Right cardiac atrium (tissue), 5 donors: ENCODE measurements around the gene LRP1B. TPM values are rescaled to one million over a fixed set of nuclear protein-coding genes. Genes with fewer than 3 reads are reported as not detected.

ENCODE experiments used
- ATAC-seq, 2 donors: fragments of 200-7000 bp; cut with Tn5 transposase; one replicate each; pipeline versions ENCODE4 v1.8.0 to v1.9.1; 2020; ENCODE audit warnings: moderate library complexity in 2 of 2, mild to moderate bottlenecking in 1 of 2
- DNase-seq, 3 donors: peaks; one replicate each; pipeline ENCODE4 v3.0.0-alpha.2; 2020
- H3K27ac ChIP-seq: one replicate; pipeline ENCODE4 v1.5.1; 2013; ENCODE audit warnings: mild to moderate bottlenecking, low read length, control low read depth, moderate library complexity
- H3K27me3 ChIP-seq: one replicate; pipeline ENCODE4 v1.6.1; 2013; ENCODE audit not compliant: control insufficient read depth, insufficient read depth
- H3K4me1 ChIP-seq: one replicate; pipeline ENCODE4 v1.6.1; 2013; ENCODE audit warnings: low read length; ENCODE audit not compliant: control insufficient read depth, insufficient read depth
- H3K4me3 ChIP-seq: one replicate; pipeline ENCODE4 v1.5.1; 2013; ENCODE audit warnings: low read length, control low read depth
- H3K9me3 ChIP-seq: one replicate; pipeline ENCODE4 v1.6.1; 2013; ENCODE audit warnings: low read length; ENCODE audit not compliant: control insufficient read depth
- WGBS: extraction: QIAGEN DNeasy Blood & Tissue Kit; methylation state at CpG from one replicate; pipeline ENCODE4 v1.1.7; 2013; 5-methylcytosine and 5-hydroxymethylcytosine counted together
- intact Hi-C, 4 donors: fragments of 100-400 bp; cut with DNase I; formaldehyde crosslinking; loops; one replicate each; pipeline versions ENCODE4 v1.11.0 to v1.14.0; 2022 to 2023
- polyA plus RNA-seq: library from polyadenylated mRNA; stranded (reverse); fragments of 200-250 nt; gene quantifications from one replicate; pipeline ENCODE4 v1.2.3, GENCODE V29; 2013
- total RNA-seq, 4 donors: library from RNA; stranded (reverse); fragmentation: NEBNext Ultra II Directional; extraction: Animal tissue kit (Norgen Biotek cat#: 25700); gene quantifications; one replicate each; pipeline ENCODE4 v1.2.1, GENCODE V29; 2021
- donor health status: healthy with polysubstance abuse.
- donor health status: DM: no; HTN: yes; CAD: no.
- donor health status: DM: no; HTN: no; CAD: no.
- donor health status: DM: no; HTN: yes; CAD: no; lungs with severe emphysema.
- donor health status: DM: yes; HTN: yes; CAD: no.

Gene LRP1B
- total and polyA plus RNA-seq, 5 donors = 0.21 to 1.8 (median 0.34) TPM

DNA sequence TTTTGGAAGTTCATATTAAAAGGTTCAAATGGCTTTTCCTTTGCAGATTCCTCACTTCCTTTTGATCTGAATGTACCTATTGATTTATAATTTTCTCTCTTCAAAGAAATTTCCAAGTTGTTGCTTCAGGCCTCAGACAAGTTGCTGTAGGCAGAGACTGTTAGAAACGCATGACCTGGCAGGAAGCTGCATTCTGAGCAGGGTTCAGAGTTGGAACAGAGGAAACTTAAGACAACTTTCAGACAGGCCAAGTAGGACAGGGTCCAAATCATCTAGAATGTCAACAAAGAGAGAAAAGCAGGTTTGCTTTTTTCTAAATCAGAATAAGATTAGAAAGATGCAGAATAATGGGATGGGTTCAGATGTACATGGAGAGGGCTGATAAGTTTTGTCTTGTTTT, 416.3 kb downstream of the LRP1B start:
- ATAC-seq = no peak
- 32% methylated on average over 1 of the region's 1 CpG for WGBS

GRCh38 chr2:141711627-141712026, 419.2 kb downstream of the LRP1B start:
- H3K27me3 ChIP-seq = no peaks in the 10 kb centered on the region
- DNase-seq = no peak
- WGBS = 35% methylated on average over 1 of the region's 1 CpG

More for the DNA sequence above, 416.3 kb downstream of the LRP1B start:
- DNase-seq = no peak
- Histone ChIP-seq H3K4me1 (no peaks in the 10 kb centered on the region), H3K27ac (no peak overlapping the region), H3K9me3 (no peaks in the 10 kb centered on the region), H3K4me3 (no peak overlapping the region), H3K27me3 (no peaks in the 10 kb centered on the region)
- intact Hi-C loops = no loop called here

DNA sequence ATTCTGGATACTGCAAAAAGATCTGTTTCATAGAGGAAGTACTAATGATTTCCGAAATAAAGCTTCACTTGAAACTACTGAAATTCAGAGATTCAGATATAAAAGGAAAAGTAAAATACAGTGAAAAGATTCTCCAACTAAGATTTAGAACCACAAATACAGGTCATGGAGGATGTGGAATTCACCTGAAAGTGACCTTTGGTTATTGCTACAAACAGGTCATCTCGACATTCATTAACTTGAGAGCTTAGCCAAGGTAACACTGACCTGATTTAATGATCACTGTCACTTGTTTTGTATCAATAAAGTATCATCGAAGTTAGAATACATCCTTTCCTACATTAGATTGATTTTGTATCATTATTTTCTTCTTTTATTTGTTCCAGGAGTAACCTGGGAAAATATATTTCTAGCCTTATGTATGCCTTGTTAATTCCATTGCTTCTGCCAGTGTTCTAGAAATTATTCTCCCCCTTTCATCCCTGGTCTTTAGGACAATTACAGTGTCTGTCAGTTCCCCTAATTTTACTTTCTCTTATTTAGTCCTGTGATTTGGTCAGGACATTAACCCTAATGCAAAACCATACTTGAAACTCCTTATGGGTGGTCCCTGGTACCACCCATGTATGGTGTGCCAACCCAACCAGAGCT, 420.1 kb downstream of the LRP1B start:
- Histone ChIP-seq H3K9me3 (no peaks in the 10 kb centered on the region), H3K27ac (no peak overlapping the region), H3K4me1 (no peaks in the 10 kb centered on the region), H3K4me3 (no peak overlapping the region), H3K27me3 (no peaks in the 10 kb centered on the region)
- WGBS = 80% methylated on average over 3 of the region's 3 CpGs
- DNase-seq (no peak), ATAC-seq (no peak)
- intact Hi-C loops = no loop called here

More at GRCh38 chr2:141711627-141712026, 419.2 kb downstream of the LRP1B start:
- intact Hi-C loops = no loop called here
- no peaks in the 10 kb centered on the region for H3K4me1 ChIP-seq
- H3K4me3 ChIP-seq = no peak overlapping the region
- ATAC-seq = no peak
- no peak overlapping the region for H3K27ac ChIP-seq
- no peaks in the 10 kb centered on the region for H3K9me3 ChIP-seq

DNA sequence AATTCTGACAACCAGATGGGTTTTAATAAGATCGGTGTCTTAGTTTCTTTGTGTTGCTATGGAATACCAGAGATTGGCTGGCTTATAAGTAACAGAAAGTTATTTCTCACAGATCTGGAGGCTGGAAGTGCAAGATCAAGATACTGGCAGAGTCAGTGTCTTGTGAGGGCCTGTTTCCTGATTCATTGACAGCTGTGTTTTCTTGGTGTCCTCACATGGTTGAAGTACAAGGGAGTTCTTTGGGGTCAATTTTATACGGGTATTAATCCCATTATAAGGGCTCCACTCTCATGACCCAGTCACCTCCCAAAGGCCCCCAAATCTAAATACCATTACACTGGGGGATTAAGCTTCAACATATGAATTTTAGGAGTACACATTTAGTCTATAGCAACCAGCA, 421.1 kb downstream of the LRP1B start:
- no peaks in the 10 kb centered on the region for H3K27me3 ChIP-seq
- no peaks in the 10 kb centered on the region for H3K4me1 ChIP-seq
- ATAC-seq = no peak
- no peaks in the 10 kb centered on the region for H3K9me3 ChIP-seq
- WGBS = 76% methylated on average over 2 of the region's 2 CpGs
- H3K4me3 ChIP-seq = no peak overlapping the region
- no peak for DNase-seq
- intact Hi-C loops = no loop called here
- H3K27ac ChIP-seq = no peak overlapping the region

DNA sequence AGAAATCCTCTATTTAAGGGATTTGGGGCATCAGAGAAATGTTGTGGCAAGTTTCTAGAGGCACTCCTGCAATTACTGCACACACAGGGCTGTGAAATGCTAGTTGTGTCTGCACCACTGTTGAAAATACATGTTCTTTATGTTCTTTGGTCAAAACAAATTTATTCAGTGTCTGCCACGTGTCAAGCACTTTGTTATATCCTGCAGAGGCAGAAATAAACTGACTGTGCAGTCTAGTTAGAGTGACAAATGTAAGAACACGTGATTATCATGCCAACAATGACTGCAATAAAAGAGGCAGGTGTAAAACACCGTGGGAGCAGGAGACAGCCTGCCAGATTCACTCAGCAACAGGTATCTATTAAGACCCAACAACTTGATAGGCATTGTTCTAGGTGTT, 423.3 kb downstream of the LRP1B start:
- intact Hi-C loops = no loop called here
- WGBS = 54% methylated on average over 3 of the region's 3 CpGs
- no peaks in the 10 kb centered on the region for H3K4me1 ChIP-seq
- no peaks in the 10 kb centered on the region for H3K27me3 ChIP-seq
- H3K4me3 ChIP-seq = no peak overlapping the region
- H3K27ac ChIP-seq = no peak overlapping the region
- DNase-seq (no peak), ATAC-seq (no peak)
- H3K9me3 ChIP-seq = no peaks in the 10 kb centered on the region

- no peak for ATAC-seq
- WGBS = 42% methylated on average over 2 of the region's 2 CpGs
- no peaks in the 10 kb centered on the region for H3K4me1 ChIP-seq
- no peak overlapping the region for H3K4me3 ChIP-seq
- H3K9me3 ChIP-seq = no peaks in the 10 kb centered on the region
- intact Hi-C loops = no loop called here
- H3K27me3 ChIP-seq = no peaks in the 10 kb centered on the region
- DNase-seq = no peak
- H3K27ac ChIP-seq = no peak overlapping the region
Observed at GRCh38 chr2:141704541-141704940, 426.3 kb downstream of the LRP1B start.

DNA sequence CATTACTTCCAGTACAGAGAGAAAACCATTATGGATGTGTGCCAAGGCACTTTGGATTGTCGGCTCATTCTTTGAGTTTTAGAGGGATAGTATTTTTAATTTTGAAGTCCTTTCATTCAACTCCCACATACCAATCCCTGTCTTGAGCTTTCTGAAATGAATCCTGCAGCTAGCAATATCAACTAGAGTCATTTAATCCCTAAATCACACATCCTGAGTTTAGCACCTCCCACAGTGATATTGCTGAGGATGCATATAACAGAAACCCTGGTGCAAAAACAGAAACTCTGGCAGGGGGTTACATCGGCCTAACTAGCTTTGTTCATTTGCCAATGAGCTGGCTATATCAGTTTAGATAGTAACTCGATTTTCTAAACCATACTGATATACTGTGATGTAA, 427.3 kb downstream of the LRP1B start:
- DNase-seq = no peak
- WGBS = 46% methylated on average over 3 of the region's 3 CpGs
- H3K27ac ChIP-seq = no peak overlapping the region

DNA sequence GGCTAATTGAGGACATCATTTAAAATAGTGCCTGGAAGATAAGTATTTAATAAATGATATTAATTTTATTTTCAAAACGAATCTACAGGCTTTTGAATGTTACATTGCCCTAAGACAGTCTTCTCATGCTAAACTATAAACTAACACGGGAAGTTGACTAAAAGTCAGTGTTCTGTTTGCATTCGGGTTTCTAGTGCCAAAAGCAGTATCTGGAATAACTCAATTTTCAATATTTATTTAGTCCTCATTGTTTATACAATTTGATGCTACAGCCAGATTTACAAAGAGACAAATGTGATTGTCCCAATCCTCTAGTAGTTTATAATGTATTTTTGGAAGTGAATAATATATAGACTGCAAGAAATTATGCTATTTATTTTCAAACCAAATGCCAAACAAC, 429.2 kb downstream of the LRP1B start:
- Histone ChIP-seq H3K4me1 (no peaks in the 10 kb centered on the region), H3K27ac (no peak overlapping the region), H3K9me3 (no peaks in the 10 kb centered on the region), H3K27me3 (no peaks in the 10 kb centered on the region), H3K4me3 (no peak overlapping the region)
- ATAC-seq (no peak), DNase-seq (no peak)
- 60% methylated on average over 3 of the region's 3 CpGs for WGBS
- intact Hi-C loops = no loop called here

More for the DNA sequence above, 427.3 kb downstream of the LRP1B start:
- Histone ChIP-seq H3K27me3 (no peaks in the 10 kb centered on the region), H3K4me3 (no peak overlapping the region), H3K4me1 (no peaks in the 10 kb centered on the region), H3K9me3 (no peaks in the 10 kb centered on the region)
- ATAC-seq = no peak
- intact Hi-C loops = no loop called here

DNA sequence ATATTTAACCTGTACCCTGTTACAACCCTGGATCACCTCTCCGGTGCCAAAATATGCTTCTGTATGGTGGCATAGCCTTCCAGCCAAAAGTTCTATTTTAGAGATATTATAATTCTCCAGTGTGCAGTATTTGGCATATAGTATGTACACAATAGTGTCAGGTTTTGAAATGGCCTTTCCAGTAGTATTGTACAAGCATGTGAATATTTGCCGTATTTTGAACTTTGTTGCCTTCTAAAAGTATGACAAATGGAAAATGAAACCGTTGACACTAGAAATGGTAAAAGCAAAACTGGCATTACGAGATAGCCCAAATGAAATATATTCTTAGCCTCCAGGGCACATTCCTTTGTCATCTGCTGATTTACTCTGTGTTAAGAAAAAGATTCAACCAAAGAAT, 431.2 kb downstream of the LRP1B start:
- Histone ChIP-seq H3K27ac (no peak overlapping the region), H3K27me3 (no peaks in the 10 kb centered on the region), H3K9me3 (no peaks in the 10 kb centered on the region), H3K4me1 (no peaks in the 10 kb centered on the region), H3K4me3 (no peak overlapping the region)
- WGBS = 86% methylated on average over 4 of the region's 4 CpGs
- ATAC-seq (no peak), DNase-seq (no peak)
- intact Hi-C loops = no loop called here

DNA sequence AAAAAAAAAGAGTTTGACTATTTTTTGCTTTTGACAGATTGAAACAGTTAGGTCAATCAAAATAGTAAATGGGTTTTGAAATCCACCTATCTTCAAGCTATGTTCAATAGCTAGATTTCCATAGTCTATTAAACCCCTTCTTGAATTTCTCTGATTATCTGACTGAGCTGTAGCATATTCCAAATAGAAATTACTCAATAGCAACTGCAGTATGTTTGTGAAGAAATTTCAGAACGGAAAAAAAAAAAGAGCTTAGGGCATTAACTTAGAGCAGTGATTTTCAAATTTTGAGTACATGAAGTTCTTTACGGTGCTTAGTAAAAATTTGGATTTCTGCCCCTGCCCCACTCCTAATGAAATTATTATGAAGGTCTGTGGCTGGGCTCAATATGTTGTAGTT, 432.3 kb downstream of the LRP1B start:
- Histone ChIP-seq H3K9me3 (no peaks in the 10 kb centered on the region), H3K27me3 (no peaks in the 10 kb centered on the region), H3K4me1 (no peaks in the 10 kb centered on the region), H3K4me3 (no peak overlapping the region), H3K27ac (no peak overlapping the region)
- ATAC-seq (no peak), DNase-seq (no peak)
- WGBS = 81% methylated on average over 2 of the region's 2 CpGs
- intact Hi-C loops = no loop called here

DNA sequence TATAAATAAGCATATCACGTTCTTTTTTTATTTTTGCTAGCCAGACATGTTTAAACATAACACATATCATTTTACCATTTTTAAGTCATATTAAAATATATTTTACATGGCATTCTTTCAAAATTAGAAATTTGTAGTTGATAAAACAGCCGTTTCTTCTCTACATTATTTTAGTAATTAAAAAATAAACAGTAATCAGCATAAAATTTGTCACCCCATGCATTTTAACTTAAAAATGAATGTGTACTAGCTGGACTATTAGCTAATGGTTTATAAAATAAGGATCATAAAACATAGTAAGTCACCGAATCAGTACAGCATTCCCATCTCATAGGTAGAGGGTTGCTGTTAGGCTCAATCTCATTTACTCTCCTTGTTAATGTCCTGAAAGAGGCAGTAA, 433.8 kb downstream of the LRP1B start:
- DNase-seq (no peak), ATAC-seq (no peak)
- Histone ChIP-seq H3K4me3 (no peak overlapping the region), H3K4me1 (no peaks in the 10 kb centered on the region), H3K9me3 (no peaks in the 10 kb centered on the region), H3K27me3 (no peaks in the 10 kb centered on the region), H3K27ac (no peak overlapping the region)
- intact Hi-C loops = no loop called here
- WGBS = 81% methylated on average over 3 of the region's 3 CpGs

- H3K4me1 ChIP-seq = no peaks in the 10 kb centered on the region
- no peaks in the 10 kb centered on the region for H3K27me3 ChIP-seq
- no peak for ATAC-seq
- no peak overlapping the region for H3K27ac ChIP-seq
- WGBS = 85% methylated on average over 2 of the region's 2 CpGs
- no peaks in the 10 kb centered on the region for H3K9me3 ChIP-seq
- H3K4me3 ChIP-seq = no peak overlapping the region
- intact Hi-C loops = no loop called here
- DNase-seq = no peak
Observed at GRCh38 chr2:141694180-141694579, 436.6 kb downstream of the LRP1B start.
